CD4-positive, alpha-beta T cell (primary cell): ENCODE data around the gene DRGX. TPM values are rescaled to one million over a fixed set of nuclear protein-coding genes. Genes with fewer than 3 reads are reported as not detected.

Experiments used
- ATAC-seq: fragments of 200-7000 bp; cut with Tn5 transposase; one replicate; pipeline ENCODE4 v1.10.0; 2022; ENCODE audit warnings: mild to moderate bottlenecking; ENCODE audit not compliant: poor library complexity
- CTCF ChIA-PET: fragments of 350-600 bp; sonication (Branson Sonifier 250); formaldehyde crosslinking; loops from one replicate; lab custom pipeline; 2021; ENCODE audit warnings: antibody characterized with exemption, inconsistent platforms; lab: Charles Lee
- POLR2A ChIA-PET: fragments of 350-600 bp; sonication (Branson Sonifier 250); formaldehyde crosslinking; loops from one replicate; lab custom pipeline; 2021; ENCODE audit warnings: antibody characterized with exemption, inconsistent platforms; lab: Charles Lee
- DNase-seq, 14 experiments: peaks; one replicate each; pipeline ENCODE4 v3.0.0-alpha.2; 2013 to 2020; ENCODE audit warnings: mixed read lengths in 2 of 14
- H3K27ac ChIP-seq, 2 donors: one replicate each; pipeline versions ENCODE4 v1.5.1 to v1.7.0; 2013; ENCODE audit warnings: low read length in 2 of 2, low read depth in 1 of 2, mild to moderate bottlenecking in 1 of 2
- H3K27me3 ChIP-seq, 2 experiments: 1 replicate in 1 of 2; 2 replicates in 1 of 2; pipeline versions ENCODE4 v1.6.1 to v1.7.0; 2013; ENCODE audit warnings: low read length in 2 of 2, control low read depth in 1 of 2, mild to moderate bottlenecking in 1 of 2, moderate library complexity in 1 of 2; ENCODE audit not compliant: insufficient read depth in 2 of 2, control insufficient read depth in 1 of 2
- H3K36me3 ChIP-seq: one replicate; pipeline ENCODE4 v1.6.1; 2013; ENCODE audit warnings: low read length, control low read depth; ENCODE audit not compliant: insufficient read depth
- H3K4me1 ChIP-seq: one replicate; pipeline ENCODE4 v1.6.1; 2013; ENCODE audit warnings: low read length, control low read depth; ENCODE audit not compliant: insufficient read depth
- H3K4me3 ChIP-seq: one replicate; pipeline ENCODE4 v1.5.1; 2013; ENCODE audit warnings: mild to moderate bottlenecking, low read length, moderate library complexity
- H3K9me3 ChIP-seq, 2 experiments: 1 replicate in 1 of 2; 2 replicates in 1 of 2; pipeline versions ENCODE4 v1.6.1 to v1.7.0; 2013; ENCODE audit warnings: low read length in 2 of 2, mild to moderate bottlenecking in 2 of 2, control low read depth in 1 of 2, moderate library complexity in 1 of 2; ENCODE audit not compliant: control insufficient read depth in 1 of 2, insufficient read depth in 1 of 2
- H3K27ac Mint-ChIP-seq: one replicate; pipeline ENCODE4 v1.8.0; 2020; ENCODE audit warnings: mixed read lengths
- H3K27me3 Mint-ChIP-seq: one replicate; pipeline ENCODE4 v1.8.0; 2021; ENCODE audit warnings: mixed read lengths
- H3K36me3 Mint-ChIP-seq: one replicate; pipeline ENCODE4 v1.8.0; 2021; ENCODE audit warnings: low read depth, mixed read lengths
- H3K4me1 Mint-ChIP-seq: one replicate; pipeline ENCODE4 v1.8.0; 2021; ENCODE audit warnings: low read depth, mixed read lengths
- H3K4me3 Mint-ChIP-seq: one replicate; pipeline ENCODE4 v1.8.0; 2020; ENCODE audit warnings: mild to moderate bottlenecking, mixed read lengths
- H3K9me3 Mint-ChIP-seq: one replicate; pipeline ENCODE4 v1.8.0; 2020; ENCODE audit warnings: mixed read lengths
- intact Hi-C, 2 experiments: fragments of 100-400 bp; cut with DNase I in 1 of 2; cut with micrococcal nuclease in 1 of 2; formaldehyde crosslinking; loops; one replicate each; pipeline versions ENCODE4 v1.15.1 to v1.9.0; 2023 to 2025; cut with DNase I, micrococcal nuclease
- total RNA-seq, 174 experiments: library from RNA in 2 of 174; stranded (reverse) in 2 of 174; gene quantifications; one replicate each; pipeline ENCODE4 v1.2.3 and lab custom pipeline; 2021 to 2026
- TF ChIP-seq, protein P1 (sequence below): fragments of 200-600 bp; IDR thresholded peaks from one replicate; pipeline ENCODE4 v1.8.0; 2022; ENCODE audit warnings: antibody characterized with exemption, mild to moderate bottlenecking

Gene DRGX
- total RNA-seq, 2 experiments from 2014 or later, result not detected

DNA sequence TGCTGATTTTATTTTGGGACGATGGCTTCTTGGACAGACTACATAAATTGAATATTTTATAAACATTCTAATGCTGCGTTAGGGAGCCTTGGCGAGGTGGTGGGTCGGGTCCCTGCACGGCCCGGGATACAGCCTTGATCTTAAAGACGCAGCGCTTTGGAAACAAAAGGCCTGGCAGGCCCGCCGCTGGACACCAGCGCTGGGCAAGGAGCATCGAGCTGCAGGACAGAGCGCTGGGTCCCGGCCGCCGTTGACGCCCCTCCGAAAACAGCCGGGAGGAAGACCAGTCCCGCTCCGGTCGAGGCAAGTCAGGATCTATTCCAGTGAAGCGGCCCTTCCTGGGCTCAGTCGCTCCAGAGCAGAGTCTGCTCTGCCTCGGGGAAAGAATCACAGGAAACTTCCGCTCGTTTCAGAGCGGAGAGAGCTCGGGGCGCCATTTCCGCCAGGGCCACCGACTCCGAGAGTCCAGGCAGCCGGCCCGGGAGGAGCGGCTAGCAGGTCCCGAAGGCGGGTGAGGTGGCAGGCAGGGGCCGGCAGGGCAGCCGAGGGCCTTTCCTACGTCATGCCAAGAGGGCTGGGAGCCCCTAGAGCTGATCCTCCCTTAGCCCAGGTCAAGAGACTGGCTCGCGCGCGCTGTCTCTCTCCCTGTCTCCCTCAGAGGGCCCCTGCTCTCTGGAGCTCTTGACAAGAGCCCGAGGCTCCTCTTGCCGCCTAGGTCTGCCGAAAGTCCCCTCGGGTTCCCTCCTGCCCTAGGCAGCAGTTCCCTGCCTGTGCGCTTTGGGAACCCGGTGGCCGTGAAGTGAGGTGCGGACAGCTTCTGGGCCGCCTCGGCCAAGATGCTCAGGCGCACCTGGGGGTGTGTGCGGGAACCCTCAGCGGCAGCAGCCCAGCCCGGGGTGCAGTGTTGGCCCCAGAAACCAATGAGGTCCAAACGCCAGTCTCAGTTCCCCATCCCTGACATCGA is 1.4 kb upstream of the DRGX start:
- Mint-ChIP-seq H3K9me3 (no peaks in the 10 kb centered on the region), H3K27me3 (peaks cover 78% of the 10 kb centered on the region), H3K27ac (no peak overlapping the region), H3K36me3 (no peaks in the 10 kb centered on the region), H3K4me1 (peaks cover 5% of the 10 kb centered on the region), H3K4me3 (no peak overlapping the region)
- H3K4me1 ChIP-seq, result peaks cover 16% of the 10 kb centered on the region
- CTCF ChIA-PET, result no interaction called here
- H3K27me3 ChIP-seq, result peaks cover 67 to 83% of the 10 kb centered on the region in 2 experiments
- peaks cover 0 to 42% of the 10 kb centered on the region in 2 experiments for H3K9me3 ChIP-seq
- TF ChIP-seq, protein P1, sequence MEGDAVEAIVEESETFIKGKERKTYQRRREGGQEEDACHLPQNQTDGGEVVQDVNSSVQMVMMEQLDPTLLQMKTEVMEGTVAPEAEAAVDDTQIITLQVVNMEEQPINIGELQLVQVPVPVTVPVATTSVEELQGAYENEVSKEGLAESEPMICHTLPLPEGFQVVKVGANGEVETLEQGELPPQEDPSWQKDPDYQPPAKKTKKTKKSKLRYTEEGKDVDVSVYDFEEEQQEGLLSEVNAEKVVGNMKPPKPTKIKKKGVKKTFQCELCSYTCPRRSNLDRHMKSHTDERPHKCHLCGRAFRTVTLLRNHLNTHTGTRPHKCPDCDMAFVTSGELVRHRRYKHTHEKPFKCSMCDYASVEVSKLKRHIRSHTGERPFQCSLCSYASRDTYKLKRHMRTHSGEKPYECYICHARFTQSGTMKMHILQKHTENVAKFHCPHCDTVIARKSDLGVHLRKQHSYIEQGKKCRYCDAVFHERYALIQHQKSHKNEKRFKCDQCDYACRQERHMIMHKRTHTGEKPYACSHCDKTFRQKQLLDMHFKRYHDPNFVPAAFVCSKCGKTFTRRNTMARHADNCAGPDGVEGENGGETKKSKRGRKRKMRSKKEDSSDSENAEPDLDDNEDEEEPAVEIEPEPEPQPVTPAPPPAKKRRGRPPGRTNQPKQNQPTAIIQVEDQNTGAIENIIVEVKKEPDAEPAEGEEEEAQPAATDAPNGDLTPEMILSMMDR, result no peak
- H3K36me3 ChIP-seq, result no peaks in the 10 kb centered on the region
- DNase-seq (no peak), ATAC-seq (peak; percentile 8)
- intact Hi-C loops, result no loop called here
- H3K4me3 ChIP-seq, result no peak overlapping the region
- POLR2A ChIA-PET, result no interaction called here
- no peak overlapping the region for H3K27ac ChIP-seq

DNA sequence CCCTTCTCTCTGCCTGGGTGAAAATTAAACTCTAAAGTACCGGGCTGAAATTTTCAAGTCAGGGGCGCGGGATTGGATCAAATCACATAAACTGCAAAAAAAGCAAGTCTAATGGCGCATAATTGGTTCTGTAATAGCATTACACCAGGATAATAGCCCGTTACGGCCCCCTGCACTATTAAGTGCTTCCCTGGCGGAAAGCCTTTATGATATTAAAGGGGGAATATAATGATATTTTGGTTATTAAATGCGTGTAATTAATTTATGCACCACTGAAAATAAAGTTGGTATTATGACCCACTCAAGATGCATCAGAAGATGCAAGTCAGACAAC is 744 bp upstream of the DRGX start:
- ChIA-PET POLR2A (no interaction called here), CTCF (no interaction called here)
- Histone ChIP-seq H3K4me3 (no peak overlapping the region), H3K36me3 (no peaks in the 10 kb centered on the region), H3K27me3 (peaks cover 69 to 90% of the 10 kb centered on the region in 2 experiments), H3K9me3 (peaks cover 0 to 42% of the 10 kb centered on the region in 2 experiments), H3K4me1 (peaks cover 16% of the 10 kb centered on the region), H3K27ac (no peak overlapping the region)
- Mint-ChIP-seq H3K4me1 (peaks cover 5% of the 10 kb centered on the region), H3K4me3 (no peak overlapping the region), H3K27me3 (peaks cover 78% of the 10 kb centered on the region), H3K27ac (no peak overlapping the region), H3K36me3 (no peaks in the 10 kb centered on the region), H3K9me3 (no peaks in the 10 kb centered on the region)
- intact Hi-C loops, result no loop called here
- TF ChIP-seq, protein P1, result no peak
- ATAC-seq, result no peak
- DNase-seq, result no peak

DNA sequence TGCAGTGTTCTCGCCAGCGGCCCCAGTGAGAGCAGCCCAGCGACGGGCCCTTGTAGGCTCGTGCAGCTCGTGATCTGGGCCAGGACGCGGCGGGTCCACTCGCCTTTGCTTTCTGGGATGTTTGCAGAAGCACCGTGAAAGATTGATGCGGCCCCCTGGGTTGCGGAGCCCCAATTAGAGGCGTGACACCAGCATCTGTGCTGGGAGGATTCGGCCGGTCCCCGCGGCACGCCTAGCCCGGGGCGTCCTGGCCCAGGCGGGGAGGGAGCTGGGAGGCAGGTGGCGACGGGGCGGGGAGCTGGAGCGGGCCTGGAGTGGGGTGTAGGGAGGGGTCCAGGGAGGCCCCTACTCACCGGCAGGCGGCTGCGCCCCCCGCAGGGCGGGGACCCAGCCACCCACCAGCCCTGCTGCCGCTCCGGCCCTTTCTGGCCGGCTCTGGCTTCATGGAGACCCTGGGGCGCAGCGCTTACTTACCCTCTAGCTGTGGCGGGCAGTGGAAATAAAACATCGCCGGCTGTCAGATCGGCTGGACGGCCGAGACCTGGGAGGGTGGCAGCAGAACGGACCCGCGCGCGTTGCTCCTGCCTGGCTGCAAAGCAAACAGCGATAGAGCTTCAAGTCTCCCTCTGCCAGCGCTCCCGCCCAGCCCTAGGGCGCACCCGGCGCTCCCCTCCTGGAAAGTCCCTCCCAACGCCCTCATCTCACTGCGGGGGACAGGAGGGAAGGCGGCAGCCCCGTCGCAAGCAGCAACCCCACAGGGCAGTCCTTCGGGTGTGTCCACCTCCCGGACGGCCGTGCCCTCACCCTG is 752 bp downstream of the DRGX start:
- Mint-ChIP-seq H3K4me1 (peaks cover 5% of the 10 kb centered on the region), H3K27ac (no peak overlapping the region), H3K4me3 (no peak overlapping the region), H3K27me3 (peaks cover 81% of the 10 kb centered on the region), H3K36me3 (no peaks in the 10 kb centered on the region), H3K9me3 (no peaks in the 10 kb centered on the region)
- Histone ChIP-seq H3K9me3 (peaks cover 0 to 42% of the 10 kb centered on the region in 2 experiments), H3K36me3 (no peaks in the 10 kb centered on the region), H3K4me1 (peaks cover 16% of the 10 kb centered on the region), H3K27ac (no peak overlapping the region), H3K27me3 (peaks cover 67 to 93% of the 10 kb centered on the region in 2 experiments), H3K4me3 (no peak overlapping the region)
- POLR2A ChIA-PET, result no interaction called here
- intact Hi-C loops, result no loop called here
- CTCF ChIA-PET, result no interaction called here
- ATAC-seq, result no peak
- TF ChIP-seq, protein P1, result no peak
- no peak for DNase-seq
